NAMALWA (cell line): ENCODE results near the gene SLC26A1.
"Not testable (repeated sequence)": the region's sequence is repeated elsewhere in the genome, so short reads cannot be mapped to it uniquely, and the experiment has no call there.

Experiments
- DNase-seq: peaks from one replicate; pipeline ENCODE4 v3.0.0-alpha.2; 2015; ENCODE audit warnings: low spot score

The SLC26A1 gene

DNA sequence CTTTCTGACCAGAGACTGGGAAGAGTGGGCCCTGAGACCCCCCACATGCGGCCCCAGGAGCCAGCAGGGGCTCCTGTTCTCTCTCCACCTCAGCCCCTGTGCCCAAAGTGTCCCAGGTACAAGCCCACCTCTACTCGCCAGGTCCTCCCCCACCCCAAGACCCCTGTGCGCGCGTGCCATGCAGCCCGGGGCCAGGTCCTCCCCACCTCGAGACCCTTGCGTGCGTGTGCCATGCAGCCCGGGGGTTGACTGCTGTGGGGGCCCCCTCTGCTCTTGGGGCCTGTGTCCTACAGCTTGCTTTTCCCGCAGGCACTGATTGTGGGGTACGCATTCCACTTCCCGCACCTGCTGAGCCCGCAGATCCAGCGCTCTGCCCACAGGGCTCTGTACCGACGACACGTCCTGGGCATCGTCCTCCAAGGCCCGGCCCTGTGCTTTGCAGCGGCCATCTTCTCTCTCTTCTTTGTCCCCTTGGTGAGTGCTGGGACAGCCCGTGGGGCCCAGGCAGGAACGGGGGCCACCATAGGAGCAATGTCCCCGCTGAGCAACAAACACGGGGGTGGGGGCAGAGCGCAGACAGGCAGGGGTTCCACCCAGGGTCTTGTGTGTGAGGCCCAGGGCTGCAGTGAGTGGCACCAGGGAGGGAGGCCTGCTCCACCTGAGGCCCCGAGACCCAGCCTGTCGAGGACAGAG, 40.2 kb downstream of the SLC26A1 start:
- DNase-seq = no peak

DNA sequence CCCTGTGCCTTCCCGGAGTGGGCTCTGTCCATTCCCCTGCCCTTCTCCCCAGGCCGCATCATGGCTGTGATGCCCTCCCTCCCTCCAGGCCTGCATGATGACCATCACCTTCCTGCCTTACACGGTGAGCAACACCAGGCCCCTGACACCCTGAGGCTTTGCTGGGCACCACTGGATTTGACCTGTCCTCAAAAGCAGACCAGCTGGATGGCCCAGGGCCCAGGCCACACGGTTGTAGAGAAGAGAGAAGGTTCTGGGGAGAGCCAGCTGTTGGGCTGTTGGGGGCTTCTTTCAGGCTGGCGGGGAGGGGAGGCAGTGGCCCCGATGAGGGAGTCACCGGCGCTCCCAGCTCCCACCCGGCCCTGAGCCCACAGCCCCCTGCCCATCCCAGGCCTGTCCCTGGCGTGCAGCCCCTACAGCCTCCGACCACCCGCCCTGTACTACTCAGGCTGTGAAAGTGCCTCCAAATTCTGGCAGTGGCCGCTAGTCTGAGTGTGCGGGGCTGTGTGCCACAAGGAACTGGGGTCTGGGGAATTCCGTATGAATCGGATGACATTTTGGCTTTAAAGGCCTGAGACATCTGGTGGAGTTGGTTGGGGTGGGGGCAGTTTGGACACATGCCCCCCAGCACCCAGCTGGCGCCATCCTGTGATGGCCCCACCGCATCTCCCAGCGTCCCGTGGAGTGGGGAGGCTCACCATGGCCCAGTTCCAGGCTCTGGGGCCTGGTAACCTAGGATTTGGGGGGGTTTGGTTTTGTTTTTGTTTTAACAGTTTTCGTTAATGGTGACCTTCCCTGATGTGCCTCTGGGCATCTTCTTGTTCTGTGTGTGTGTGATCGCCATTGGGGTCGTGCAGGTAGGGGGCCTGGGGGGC, 41.4 kb downstream of the SLC26A1 start:
- no peak for DNase-seq

DNA sequence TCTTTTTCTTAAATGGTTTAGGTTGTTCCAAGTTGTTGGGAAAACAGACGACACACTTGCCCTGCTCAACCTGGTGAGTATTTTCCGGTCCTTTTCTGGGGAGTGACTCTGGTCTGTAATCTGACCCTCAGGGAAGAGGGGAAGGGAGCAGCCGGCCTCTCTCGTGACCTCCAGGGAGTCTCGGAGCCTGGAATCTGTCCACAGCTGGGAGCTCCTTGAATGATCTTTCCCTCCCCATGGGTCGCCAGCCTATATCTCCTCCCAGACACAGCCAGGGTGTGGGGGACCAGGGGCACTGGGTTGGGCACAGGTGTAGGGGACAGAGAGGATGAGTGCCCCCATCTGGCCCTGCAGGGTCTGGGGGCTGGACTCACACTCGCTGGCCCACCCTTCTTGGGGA, 42.0 kb downstream of the SLC26A1 start:
- DNase-seq = no peak

DNA sequence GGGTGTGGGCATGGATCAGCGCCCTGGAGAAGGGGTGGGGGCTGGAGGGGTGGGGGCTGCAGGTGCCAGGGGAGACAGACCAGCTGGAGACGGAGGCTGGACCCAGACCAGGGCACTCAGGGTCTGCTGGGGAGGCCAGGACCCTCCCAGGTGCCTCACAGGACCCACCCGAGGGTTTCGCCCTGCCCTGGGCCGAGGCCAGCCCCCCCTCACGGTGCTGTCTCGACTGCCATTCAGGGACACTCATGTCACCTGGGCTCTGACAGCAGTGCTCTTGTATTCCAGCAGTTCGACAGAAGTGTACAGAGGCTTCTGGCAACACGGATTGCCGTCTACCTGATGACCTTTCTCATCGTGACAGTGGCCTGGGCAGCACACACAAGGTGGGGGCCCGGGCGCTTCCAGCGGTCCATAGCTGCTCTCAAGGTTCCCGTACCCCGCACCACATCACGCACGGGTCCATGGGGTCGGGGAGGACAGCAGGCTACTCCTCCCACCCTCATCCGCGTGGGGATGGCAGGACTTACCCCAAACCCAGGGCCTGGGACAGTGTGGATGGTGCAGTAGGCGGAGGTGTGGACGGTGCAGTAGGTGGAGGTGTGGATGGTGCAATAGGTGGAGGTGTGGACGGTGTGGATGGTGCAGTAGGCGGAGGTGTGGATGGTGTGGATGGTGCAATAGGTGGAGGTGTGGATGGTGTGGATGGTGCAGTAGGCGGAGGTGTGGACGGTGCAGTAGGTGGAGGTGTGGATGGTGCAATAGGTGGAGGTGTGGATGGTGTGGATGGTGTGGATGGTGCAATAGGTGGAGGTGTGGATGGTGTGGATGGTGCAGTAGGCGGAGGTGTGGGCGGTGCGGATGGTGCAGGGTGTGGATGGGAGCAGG, 42.8 kb downstream of the SLC26A1 start:
- no peak for DNase-seq

- no peak for DNase-seq
Measured at GRCh38 chr4:949656-950055, 43.5 kb downstream of the SLC26A1 start.

DNA sequence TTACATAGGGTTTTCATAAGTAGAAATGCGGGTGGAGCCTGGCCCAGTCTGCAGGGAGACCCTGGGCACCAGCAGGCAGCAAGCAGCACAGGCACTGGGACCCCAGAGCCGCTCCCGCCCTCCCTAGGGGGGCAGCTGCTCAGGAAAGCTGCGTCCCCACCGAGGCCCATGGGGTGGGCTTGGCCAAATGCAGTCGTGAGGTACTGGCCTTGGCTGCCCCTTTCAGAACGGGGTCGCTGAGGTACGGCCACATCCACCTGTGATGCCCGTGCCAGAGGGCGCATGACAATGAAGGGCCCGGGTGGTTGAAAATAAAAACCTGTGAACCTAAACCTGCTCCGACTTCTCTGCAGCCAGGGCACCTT, 44.3 kb downstream of the SLC26A1 start:
- no peak for DNase-seq

DNA sequence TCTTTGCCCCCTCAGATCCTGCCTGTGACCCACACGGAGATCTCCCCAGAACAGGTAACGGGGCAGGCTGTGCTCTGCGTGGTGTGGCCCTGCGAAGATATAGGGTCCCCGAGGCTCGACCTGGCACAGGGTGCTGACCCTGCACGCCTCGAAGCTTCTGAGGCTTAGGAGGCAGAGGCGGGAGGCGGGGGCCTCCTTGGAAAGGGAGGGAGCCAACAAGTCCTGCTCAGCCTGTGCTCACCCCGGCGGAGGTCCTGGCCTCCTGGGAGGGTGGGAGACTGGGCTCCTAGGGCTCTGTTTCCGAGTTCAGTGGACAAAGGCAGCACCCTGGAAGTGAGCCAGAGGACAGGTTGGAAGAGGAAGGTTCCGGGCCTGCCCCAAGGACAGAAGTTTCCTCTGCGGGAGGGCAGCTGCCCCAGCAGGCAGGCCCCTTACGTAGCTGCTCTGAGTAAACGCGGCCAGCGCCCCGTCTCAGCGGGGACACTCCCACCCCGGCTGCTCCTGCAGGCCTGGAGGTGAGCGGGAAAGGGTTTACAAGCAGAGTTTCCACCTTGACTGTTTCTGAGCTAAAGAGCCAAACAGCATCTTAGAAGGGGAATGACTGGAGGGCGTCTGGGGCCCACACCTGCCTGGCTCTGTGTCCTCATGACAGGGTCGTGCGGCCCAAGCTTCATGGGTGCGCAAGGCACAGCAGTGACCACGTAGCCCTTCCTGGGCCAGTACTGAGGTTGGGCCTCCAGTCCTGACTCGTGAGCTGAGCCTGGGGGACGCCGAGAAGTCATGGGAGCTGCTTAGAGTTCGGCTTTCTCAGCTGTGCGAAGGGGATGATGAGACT, 44.9 kb downstream of the SLC26A1 start:
- DNase-seq = no peak

DNA sequence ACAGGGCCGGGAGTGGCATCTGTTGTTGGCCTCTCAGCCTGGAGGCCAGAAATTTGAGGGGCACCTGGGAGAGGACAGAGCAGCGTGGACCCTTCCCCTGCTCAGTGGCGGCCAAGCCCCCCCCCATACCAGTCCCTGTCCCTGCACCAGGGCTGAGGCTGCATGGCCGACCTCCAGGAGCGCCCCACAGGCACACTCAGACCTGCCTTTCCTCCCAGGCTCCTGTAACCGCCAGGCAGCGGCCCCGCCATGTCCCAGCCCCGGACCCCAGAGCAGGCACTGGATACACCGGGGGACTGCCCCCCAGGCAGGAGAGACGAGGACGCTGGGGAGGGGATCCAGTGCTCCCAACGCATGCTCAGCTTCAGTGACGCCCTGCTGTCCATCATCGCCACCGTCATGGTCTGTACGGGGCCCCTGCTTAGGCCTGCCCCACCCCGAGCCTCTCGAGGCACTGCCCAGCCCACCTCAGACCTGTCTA, 45.7 kb downstream of the SLC26A1 start:
- DNase-seq = no peak

DNA sequence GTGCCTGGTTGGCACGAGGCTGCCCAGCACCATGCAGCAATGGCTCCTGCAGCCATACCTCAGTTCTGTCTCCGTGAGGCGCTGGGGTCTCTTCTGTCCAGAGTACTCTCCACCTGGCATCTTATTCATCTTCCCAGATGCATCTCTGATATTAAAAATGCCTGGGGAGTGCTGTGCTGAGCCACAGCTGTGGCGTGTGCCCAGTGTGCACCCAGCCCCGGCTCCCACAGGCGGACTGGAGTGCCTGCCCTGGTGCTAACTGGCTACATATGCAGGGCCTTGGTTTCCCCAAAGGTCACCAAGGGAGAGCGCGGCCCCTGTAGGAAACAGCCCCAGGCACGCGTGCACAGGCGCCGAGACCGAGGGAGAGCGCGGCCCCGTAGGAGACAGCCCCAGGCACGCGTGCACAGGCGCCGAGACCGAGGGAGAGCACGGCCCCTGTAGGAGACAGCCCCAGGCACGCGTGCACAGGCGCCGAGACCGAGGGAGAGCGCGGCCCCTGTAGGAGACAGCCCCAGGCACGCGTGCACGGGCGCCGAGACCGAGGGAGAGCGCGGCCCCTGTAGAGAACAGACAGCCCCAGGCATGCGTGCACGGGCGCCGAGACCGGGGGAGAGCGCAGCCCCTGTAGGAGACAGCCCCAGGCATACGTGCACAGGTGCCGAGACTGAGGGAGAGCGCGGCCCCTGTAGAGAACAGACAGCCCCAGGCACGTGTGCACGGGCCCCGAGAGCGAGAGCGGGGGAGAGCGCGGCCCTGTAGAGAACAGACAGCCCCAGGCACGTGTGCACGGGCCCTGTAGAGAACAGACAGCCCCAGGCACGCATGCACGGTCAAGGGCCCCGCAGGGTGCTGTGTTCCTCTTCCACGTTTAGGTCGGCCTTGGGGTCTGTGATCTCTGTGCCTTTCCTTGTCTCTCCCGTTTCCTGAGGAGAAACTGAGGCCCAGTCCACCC, 46.4 kb downstream of the SLC26A1 start:
- DNase-seq = no peak

GRCh38 chr4:946103-946450, 47.1 kb downstream of the SLC26A1 start:
- no peak for DNase-seq

DNA sequence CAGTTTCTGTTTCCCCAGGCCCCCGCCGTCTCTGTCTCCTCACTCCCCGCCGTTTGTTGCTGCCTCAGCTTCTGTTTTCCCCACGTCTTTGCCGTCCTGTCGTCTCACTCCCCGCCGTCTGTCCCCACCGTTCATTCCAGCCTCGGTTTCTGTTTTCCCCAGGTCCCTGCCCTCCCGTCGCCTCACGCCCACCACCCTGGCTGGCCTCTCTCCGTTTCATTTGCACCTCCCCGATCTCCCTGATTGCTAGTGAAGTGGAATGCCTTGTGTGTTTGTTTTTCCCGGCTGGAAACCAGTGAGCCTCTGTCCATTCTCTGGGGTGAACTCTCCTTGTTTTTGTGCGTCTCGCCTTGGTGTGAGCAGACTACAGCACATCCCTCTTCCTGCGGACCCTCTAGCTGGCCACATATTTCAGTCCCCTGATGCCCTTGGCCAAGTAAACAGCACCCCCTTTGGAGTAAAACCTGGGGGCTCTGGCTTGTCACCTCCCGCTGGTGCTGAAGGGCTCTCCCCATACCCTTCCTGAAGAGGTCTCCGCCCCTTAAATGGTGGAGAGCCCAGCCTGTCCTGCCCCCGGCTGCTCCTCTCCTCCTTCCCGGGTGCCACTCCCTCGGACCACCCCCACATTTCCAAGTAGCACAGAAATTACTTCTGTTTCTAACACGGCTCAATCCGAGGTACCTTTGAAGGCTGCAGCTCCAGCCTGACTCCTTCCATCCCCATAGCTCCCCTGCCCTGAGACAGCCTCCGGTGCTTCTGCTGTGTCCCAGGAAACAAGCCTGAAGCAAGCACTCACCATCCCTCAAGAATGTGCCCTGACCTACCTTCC, 47.7 kb downstream of the SLC26A1 start:
- DNase-seq = no peak

GRCh38 chr4:939508-939907, 53.7 kb downstream of the SLC26A1 start:
- DNase-seq = not testable (repeated sequence)
